Activated T-cell treated with anti-CD3 and anti-CD28 coated beads for 4 hours (primary cell): ENCODE data around the gene FAM20A.

ENCODE experiments used
- DNase-seq: peaks from one replicate; pipeline ENCODE4 v3.0.0-alpha.2; 2020

Gene FAM20A

DNA sequence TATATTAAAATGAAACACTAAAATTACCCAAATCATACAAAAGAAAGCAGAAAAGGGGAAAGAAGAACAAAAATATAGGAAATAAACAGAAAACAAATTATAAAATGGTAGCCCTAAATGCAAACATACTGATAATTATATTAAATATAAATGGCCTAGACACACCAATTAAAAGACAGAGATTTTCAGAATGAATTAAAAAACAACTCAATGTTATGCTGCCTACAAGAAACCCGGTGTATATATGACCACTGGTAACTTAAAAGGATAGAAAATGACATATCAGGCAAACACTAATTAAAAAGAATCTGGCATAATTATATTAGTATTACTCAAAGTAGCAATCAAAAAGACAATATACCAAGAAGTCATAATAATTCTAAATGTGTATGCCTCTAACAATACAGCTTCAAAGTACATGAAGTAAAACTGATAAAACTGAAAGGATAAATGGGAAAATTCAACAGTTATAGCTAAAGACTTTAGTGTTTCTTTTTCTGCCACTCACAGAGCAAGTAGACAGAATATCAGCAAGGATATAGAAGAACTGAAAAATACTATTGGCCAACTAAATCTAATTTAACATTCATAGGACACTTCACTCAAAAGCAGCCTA lies 7.5 kb upstream of the FAM20A start:
- no peak for DNase-seq

DNA sequence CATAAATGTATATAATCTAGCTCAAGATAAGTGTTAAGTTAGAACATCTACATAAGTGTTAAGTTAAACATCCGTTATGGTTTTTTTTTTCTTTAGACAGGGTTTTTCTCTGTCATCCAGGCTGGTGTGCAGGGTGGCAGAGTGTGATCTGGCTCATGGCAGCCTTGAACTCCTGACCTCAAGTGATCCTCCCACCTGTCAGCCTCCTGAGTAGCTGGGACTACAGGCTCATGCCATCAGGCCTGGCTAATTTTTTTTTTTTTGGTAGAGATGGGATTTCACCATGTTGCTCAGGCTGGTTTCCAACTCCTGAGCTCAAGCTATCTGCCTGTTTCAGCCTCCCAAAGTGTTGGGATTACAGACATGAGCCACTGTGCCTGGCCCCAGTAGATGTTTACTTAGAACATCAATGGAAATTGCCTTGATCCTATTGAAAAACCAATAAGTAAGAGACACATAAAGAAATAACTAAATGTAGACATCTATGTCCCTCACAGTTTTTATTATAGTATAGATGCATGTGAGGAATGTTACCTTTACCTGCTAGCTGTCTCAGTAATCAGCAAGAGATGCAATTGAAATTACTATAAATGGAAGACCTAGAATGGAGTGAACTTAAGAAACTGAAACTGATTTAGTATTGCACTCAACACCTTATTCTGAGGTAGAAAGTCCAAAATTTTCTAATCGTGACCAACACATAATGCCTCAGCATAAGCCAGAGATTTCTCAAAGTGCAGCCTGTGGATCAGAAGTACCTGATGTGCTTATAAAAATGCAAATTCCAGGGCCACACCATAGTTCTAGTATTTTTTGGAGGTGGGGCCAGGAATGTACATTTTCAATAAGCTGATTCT lies 5.5 kb upstream of the FAM20A start:
- no peak for DNase-seq

DNA sequence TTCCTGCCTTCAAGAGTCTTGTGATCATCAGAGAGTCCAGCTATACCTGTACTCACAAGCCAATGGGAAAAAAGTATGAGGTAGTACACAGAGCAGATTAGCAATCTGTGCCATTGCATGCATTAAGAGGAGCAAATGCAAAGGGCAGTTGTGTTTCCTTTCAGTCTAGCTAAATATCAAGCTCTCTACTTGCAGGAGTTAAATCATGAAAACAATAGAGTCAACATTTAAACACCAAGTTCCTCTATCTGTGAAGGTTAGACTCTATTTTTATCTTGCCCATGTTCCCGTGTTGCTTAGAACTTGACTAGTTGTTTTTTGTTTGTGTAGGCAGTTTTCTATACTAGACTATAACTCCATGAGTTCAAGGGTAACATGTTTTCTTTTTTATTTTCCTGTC lies 4.7 kb upstream of the FAM20A start:
- DNase-seq, result no peak

DNA sequence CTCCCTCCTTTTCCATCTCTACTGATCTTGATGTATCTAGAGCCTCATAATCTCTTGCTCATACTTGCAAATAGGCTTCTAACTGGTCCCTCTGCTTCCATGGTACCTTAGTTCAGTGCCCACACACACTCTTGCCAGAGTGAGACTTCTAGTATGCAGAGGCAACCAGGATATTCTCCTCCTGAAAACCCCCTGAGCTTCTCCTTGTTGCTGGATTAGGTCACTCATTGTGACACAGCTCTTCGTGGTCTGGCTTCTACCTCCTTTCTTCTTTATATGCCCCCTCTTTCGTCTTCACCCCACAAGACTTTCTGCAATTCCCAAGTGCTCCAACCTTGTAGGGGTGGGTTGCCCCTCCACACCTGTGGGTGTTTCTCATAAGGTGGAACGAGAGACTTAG lies 2.5 kb upstream of the FAM20A start:
- DNase-seq, result no peak

DNA sequence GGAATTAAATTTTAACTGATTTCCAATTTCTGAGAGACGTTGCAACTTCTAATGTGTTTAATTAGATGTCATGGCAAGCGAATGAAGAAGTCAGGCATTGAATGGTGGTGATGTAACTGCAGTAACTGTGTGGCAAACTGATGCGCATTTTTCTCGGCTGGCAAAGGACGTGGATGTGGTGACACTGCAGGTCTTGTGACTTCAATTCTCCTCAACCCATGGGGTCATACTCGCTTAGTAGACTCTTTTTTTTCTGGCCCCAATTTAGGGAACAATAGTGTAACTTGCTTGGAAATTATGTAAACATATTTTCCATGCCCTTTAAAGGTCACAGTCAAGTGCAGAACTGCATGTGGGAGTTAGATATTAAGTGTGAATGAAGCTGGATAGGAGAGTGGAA lies 1.9 kb upstream of the FAM20A start:
- DNase-seq, result no peak

DNA sequence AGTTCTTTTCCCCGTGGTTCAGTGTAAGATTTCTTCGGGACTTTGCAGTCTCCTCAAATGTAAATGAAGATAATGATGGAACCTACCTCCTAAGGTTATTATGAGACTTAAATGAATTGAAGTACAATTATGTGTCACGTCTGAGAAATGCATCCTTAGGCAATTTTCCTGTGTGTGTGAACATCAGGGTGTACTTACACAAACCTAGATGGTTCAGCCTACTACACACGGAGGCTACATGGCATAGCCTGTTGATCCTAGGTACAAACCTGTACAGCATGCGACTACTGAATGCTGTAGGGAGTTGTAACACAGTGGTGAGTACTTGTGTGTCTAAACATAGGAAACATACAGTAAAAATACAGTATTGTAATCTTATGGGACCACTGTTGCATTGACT lies 1.1 kb upstream of the FAM20A start:
- no peak for DNase-seq

DNA sequence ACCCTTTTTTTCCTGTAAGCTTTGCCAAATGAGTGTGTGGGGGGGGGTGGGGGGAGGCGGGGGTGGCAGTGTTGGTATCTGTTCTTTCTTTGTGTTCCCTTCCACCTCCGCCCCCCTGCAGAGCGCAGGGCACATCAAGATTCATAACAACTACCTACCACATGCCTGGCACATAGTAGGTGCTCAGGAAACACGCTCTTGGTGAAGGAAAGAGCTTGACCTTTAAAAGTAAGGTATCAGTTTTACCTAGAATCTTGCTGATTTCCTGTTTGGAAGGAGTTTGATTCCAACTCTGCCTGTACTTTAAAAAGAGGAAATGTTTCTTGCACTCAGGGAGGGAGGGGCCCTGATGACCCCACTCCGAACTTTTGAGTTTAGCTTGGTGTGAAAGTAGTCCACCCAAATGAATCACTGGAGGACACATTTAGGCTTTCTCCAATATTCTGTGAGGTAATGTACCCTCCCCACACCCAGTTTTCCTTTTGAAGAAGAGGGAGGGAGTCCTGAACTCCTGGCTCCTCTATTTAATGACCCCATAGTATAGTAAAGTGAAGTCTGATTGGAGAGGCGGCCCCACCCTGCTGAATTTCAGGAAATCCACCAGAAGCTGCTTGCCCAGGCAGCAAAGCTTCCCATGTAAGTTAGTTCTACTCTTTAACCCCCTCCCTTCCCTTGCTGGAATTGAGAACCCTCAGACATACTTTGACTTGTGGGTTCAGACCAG lies 560 bp upstream of the FAM20A start:
- no peak for DNase-seq

DNA sequence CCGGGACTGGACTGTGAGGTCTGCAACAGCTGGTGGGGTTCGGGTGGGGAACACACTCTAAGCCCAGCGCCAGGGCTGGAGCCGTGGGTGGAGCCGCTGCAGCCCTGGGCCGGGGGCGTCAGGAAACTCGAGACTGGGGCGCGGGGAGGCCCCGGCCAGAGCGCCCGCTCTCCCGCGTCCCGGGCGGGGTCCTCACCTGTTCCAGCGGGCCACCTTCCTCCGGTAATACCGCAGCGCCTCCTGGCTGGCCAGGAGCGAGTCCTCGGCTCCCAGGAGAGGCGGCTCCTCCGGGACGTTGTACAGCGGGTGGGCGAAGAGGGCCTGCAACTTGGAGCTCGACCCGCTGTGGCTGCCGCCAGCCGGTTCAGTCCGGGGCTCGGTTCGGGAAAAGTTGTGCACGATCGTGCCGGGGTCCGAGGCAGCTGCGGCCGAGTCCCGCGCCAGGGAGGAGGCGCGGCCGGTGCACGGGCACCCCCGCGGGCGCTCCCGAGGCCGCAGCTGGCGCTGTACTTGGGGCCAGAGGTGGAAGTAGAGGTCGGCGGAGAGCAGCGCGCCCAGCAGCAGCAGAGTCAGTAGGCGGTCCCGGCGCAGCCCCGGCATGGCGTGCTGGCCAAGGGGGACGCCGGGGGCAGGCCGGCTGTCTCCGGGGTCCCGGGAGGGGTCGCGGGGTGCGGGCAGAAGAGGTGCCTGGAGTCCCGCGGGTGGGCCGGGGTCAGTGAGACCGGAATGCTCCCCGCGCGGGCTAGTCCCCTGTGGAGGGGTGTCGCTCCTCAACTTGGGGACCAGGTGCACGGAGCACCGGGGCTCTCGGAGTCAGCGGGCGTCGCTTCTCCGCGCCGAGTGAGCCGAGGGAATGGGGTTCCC lies 868 bp downstream of the FAM20A start:
- no peak for DNase-seq

DNA sequence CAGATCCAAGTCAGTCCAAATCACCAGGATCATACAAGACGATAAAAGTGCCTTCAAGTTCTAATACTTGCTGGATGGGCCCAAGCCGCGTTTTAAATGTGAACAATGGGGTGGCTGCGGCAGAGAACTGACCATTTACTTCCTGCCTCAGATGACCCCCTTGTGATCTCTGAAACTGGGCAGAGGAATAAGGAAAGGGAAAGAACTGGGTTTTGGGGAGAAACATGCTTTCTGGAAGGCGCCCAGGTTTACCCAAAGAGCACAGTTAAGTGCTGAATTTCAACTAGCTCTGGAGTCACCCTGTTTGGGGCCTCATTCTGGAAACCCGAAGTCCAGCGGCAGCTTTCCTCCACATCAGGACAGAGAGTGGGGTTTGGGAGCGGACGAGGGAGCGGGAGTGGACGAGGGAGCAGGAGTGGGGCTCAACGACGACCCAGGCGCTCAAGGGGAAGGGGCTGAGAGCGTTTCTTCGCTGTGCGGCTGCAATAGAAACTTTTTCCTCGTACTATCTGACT lies 1.6 kb downstream of the FAM20A start:
- DNase-seq, result no peak

DNA sequence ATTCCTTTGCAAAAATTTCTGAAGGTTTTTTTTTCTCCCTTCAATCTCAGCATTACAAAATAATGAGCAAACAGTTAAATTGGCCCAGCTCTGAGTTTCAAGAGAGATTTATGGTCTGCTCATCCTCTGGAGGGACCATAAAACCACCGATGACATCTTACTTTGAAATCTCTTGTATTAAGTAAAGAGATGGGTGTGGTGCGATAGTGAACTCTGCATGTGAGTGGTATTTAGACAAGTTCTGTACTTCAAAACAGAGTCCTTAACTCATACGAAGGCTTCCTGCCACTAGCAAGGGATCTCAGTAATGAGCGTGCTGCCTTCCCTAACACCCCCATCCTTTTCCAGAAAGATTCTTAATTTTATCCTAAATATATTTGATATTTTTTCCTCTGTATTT lies 2.1 kb downstream of the FAM20A start:
- no peak for DNase-seq

DNA sequence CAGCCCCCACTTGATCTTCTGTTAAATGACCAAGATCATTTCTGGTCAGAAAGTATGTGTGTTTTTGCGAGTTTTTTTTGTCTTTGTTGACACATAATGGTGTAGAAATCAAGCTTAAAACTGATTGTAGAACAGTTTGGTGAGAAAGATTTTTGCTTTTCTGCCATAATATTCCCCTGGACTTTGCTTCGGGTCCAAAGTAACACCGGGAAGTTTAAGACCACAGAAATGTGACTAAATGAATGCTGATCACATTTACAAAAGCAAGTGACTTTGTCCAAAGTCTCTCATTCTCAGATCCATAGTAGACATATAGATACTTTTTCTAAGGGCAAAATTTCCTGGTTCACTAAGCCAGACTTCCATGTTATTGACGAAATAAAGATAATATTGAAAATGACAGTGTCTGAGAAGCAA lies 2.6 kb downstream of the FAM20A start:
- no peak for DNase-seq

DNA sequence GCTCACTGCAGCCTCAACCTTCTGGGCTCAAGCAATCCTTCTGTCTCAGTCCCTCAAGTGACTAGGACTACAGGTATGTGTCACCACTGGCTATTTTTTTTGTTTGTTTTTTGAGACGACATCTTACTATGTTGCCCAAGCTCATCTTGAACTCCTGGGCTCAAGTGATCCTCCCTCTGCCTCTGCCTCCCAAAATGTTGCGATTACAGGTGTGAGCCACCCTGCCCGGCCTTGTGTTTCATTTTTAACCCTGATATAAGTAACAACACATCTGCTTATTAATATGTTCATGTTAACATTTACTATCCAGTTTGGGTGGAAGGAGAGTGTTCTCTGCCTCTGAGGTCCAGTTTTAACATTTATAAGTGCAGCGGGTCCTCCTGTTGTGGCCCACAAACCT lies 3.1 kb downstream of the FAM20A start:
- DNase-seq, result no peak

DNA sequence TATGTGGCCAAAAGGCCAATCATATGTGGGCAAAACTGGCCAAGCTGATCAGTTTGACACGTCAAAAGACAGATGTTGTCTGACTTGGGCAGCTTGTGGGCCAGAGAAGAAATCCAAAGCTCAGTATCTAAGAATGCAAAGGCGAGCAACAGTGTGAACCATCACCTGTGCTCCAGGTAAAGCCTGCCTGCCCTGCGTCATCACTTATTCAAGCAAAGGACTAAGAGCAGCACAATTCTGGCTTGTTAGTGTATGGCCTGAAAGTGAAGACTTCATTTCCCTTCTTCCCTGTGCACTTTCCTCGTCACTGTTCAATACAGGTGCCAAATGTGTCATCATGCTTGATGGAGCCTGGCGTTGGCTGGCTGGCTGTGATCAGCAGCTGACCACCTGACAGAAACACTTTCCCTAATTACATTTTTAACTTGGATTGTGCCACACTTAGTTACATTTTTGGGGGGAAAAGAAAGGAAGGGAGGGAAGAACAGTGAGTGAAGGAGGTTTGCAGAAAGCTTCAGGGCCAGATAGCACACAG lies 4.7 kb downstream of the FAM20A start:
- DNase-seq, result no peak

DNA sequence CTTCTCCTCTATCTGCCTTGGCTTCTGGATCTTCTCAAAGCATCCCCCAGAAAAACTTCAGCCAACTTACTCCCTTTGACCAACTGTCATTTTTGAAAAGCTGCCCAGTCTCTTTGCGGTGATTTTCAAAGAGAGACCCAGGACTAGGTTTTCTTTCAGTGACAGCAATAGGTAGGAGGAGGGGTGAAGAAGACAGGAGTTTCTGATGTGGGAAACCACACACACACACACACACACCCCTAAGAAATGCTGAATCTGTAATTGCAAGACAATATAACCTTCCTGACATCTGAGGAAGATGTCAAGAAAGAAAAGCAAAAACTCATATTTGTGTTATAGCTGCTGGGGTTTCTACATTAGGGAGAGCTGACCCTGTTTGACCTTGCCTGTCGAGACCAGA lies 5.2 kb downstream of the FAM20A start:
- DNase-seq, result no peak

DNA sequence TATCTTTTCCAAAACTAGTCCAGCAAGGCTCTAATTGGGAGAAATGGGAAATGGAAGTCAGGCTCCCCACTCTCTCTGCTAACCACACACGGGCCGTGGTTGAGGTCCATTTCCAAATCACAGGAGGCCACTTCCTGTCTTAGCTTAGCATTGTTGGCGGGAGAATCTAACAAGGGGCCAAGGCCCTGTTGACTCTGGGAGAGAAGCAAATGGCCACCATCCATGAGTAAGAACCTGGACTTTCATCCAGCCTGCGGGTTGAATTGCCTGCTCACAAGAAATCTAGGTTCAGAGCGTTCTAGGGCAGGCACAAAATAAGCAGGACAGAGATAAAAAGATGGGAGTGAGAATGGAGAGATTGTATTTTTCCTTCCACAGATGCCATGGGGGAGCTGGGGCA lies 5.7 kb downstream of the FAM20A start:
- no peak for DNase-seq

DNA sequence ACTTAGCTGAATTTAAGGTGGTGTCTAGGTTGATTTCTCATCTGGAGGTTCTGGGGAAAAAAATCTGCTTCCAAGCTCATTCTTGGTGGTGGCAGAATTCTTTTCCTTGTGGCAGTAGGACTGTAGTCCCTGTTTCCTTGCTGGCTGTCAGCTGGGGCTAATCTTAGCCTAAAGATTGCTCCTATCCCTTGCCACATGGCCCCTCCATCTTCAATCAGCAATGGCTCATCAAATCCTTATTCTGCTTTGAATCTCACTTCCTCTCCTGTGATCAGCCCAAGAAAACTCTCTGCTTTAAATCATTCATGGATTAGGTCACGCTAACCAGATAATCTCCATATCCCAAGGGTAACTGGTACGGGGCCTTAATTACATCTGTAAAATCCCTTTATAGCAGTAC lies 6.6 kb downstream of the FAM20A start:
- DNase-seq, result no peak

DNA sequence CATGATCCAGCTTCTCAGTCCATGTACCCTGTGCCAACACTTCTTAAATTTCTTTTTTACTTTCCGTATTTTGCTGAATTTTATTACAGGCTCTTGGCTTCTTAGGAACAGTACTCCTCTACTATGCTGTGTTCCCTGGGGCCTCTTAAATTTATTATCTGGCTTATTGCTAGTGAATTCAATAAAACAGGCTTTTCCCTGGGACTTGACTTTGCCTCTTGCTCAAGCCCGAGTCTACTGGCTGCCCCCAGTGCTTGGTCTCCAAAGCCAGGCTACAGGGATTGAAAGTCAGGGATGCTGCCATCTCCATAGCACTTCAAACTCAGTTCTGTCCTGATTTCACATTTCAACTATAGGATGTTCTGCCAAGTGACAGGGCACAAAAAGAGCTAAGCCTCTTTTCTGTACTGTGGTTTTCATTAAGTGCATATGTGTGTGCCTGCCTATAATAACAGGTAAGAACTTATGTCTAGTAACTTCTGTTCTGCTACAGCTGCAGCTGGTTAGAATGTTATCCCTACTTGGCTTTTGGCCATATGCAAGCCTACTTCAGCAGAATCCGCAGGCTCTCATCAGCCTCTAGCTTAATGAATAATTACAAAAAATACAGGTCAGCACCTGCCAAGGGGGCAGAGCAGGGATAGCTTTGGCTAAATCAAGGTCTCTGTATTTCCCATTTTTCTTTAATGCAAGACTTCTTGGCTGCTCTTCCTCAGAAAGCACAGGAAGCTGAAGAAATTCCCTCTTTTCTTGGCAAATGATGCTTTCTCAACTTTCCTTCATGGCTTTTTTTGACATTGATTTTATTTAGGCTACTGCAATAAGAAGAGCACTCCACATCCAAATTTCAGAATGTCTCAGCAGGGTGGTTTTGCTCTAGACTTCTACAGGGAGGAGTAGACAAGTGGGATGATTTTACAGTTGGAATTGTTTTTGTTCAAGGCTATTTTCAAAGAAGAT lies 8.2 kb downstream of the FAM20A start:
- DNase-seq, result no peak

DNA sequence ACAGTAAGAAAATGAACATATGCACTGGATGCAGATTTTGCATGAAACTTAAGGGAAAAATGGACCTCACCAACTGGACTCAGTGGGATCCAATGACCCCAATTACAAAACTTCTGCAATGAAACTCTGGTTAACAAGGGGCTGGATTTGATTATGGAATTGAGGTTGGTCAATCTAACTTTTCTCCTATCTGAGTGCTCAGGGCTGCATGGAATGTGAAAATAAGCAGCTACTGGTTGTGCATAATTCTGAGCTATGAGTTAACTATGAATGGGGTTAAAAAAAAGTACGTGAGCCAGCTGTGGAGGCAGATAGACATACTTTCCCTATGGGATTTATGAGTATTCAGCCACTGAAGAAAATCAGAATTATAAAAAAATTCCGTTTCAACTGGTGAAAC lies 9.2 kb downstream of the FAM20A start:
- DNase-seq, result no peak

DNA sequence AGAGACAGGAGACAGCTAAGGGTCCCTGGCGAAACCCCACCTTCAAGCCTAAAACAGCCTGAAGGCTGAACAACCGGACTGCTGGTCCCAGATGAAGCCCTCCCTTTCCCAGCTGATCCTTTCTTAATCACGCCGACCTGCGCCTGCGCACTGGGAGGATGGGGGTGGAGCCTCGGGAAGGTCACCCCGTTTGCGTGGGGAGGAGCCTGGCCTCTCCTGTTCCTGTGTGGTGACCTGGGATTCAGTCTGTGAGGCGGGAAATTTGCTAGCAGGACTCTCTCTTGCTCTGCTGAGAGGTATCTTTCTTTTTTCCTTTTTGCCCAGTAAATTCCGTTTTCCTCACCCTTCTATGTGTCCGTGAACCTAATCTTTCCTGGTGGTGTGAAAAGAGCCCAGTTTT lies 9.6 kb downstream of the FAM20A start:
- DNase-seq, result no peak

DNA sequence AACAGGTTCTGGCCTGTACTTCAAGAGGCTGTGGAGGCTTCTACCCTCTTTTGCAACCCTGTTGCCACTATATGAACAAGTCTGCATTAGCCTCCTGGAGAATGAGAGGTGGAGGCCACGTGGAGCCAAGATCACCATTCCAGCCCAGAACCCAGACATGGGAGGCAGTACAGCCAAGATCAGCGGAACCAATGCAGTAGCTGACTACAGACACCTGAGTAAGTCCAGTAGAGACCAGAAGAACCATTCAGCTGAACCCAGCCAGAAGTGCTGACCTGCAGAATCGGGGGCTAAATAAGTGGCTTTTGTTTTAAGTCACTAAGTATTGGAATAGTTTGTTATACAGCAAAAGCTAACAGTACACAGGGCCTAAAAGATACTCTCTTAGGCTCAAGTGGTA lies 12.1 kb downstream of the FAM20A start:
- DNase-seq, result no peak

DNA sequence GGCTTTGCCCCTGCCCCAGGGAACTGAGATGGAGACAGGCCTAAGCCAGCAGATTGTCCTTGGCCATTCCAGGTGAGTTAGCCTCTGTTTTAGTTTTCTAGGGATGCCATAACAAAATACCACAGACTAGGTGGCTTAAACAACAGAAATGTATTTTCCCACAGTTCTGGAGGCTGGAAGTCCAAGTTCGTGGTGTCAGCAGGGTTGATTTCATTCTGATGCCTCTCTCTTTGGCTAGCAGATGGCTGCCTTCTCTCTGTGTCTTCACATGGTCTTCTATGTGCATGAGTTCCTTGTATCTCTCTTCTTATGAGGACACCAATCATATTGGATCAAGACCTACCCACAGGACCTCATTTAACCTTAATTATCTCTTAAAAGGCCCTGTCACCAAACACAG lies 12.8 kb downstream of the FAM20A start:
- no peak for DNase-seq
